Hepatocyte (in vitro differentiated cells): ENCODE results near the gene PF4V1. TPM values are rescaled to one million over a fixed set of nuclear protein-coding genes. Genes with fewer than 3 reads are reported as not detected.

ENCODE experiments used
- DNase-seq: peaks from one replicate; pipeline ENCODE4 v3.0.0-alpha.2; 2016; ENCODE audit warnings: low spot score
- H2AFZ ChIP-seq: fragments of 200-600 bp; sonication (generic); 2 replicates; pipeline ENCODE4 v1.6.0; 2016; ENCODE audit warnings: antibody characterized with exemption, mild to moderate bottlenecking
- H3K27ac ChIP-seq: fragments of 200-600 bp; sonication (generic); 2 replicates; pipeline ENCODE4 v1.5.1; 2016; ENCODE audit warnings: mild to moderate bottlenecking
- H3K27me3 ChIP-seq: fragments of 200-600 bp; sonication (generic); 2 replicates; pipeline ENCODE4 v1.6.1; 2016
- H3K36me3 ChIP-seq: fragments of 200-600 bp; sonication (generic); replicated peaks from 2 replicates; pipeline ENCODE4 v1.5.1; 2016; ENCODE audit warnings: low read depth; ENCODE audit not compliant: insufficient read depth
- H3K4me1 ChIP-seq: fragments of 200-600 bp; sonication (generic); 2 replicates; pipeline ENCODE4 v1.5.1; 2016; ENCODE audit warnings: mild to moderate bottlenecking, moderate library complexity; ENCODE audit not compliant: insufficient read depth
- H3K4me2 ChIP-seq: fragments of 200-600 bp; sonication (generic); 2 replicates; pipeline ENCODE4 v1.6.0; 2016
- H3K4me3 ChIP-seq: fragments of 200-600 bp; sonication (generic); 2 replicates; pipeline ENCODE4 v1.5.1; 2016; ENCODE audit warnings: mild to moderate bottlenecking
- H3K79me2 ChIP-seq: fragments of 200-600 bp; sonication (generic); 2 replicates; pipeline ENCODE4 v1.6.0; 2017; ENCODE audit warnings: mild to moderate bottlenecking
- H3K9me2 ChIP-seq: fragments of 200-600 bp; sonication (generic); replicated peaks from 2 replicates; pipeline ENCODE4 v1.6.0; 2017; ENCODE audit warnings: mild to moderate bottlenecking; ENCODE audit not compliant: insufficient read depth
- H3K9me3 ChIP-seq: fragments of 200-600 bp; sonication (generic); 2 replicates; pipeline ENCODE4 v1.5.1; 2016; ENCODE audit warnings: low read depth, mild to moderate bottlenecking
- H4K20me1 ChIP-seq: fragments of 200-600 bp; sonication (generic); 2 replicates; pipeline ENCODE4 v1.6.0; 2016; ENCODE audit warnings: mild to moderate bottlenecking; ENCODE audit not compliant: insufficient read depth, poor library complexity, severe bottlenecking
- CTCF ChIP-seq: fragments of 200-600 bp; sonication (generic); IDR thresholded peaks from 2 replicates; pipeline ENCODE4 v1.5.1; 2016; ENCODE audit warnings: antibody characterized with exemption, mild to moderate bottlenecking; ENCODE audit not compliant: poor library complexity
- EZH2 ChIP-seq: fragments of 200-600 bp; sonication (generic); IDR thresholded peaks from 2 replicates; pipeline ENCODE4 v1.6.1; 2016; ENCODE audit warnings: antibody characterized with exemption, mild to moderate bottlenecking, borderline replicate concordance
- EZH2phosphoT487 ChIP-seq: fragments of 200-600 bp; sonication (generic); IDR thresholded peaks from one replicate; pipeline ENCODE4 v1.6.1; 2018; ENCODE audit warnings: antibody characterized with exemption, mild to moderate bottlenecking, low read depth, moderate library complexity; ENCODE audit not compliant: unreplicated experiment, severe bottlenecking
- whole genome bisulfite sequencing: methylation state at CpG from one replicate; pipeline ENCODE4 v1.1.6; 2016; ENCODE audit warnings: low lambda C conversion rate; ENCODE audit errors: missing lambda C conversion rate; 5-methylcytosine and 5-hydroxymethylcytosine counted together
- polyA plus RNA-seq: library from polyadenylated mRNA; unstranded; fragments of >200 nt; fragmentation: Nextera tagmentation; extraction: Ambion mirVana; gene quantifications from 2 replicates; pipeline ENCODE4 v1.2.1, GENCODE V29; 2016
- total RNA-seq: library from RNA; depleted of rRNA; stranded (reverse); fragments of >200 nt; gene quantifications from 2 replicates; pipeline ENCODE4 v1.2.3, GENCODE V29; 2014

PF4V1 gene
- total and polyA plus RNA-seq, 2 experiments from 2014 or later, result not detected

GRCh38 chr4:73843369-73843768, 9.7 kb upstream of the PF4V1 start:
- Histone ChIP-seq H2AFZ (no peak overlapping the region), H3K27me3 (peaks cover 22% of the 10 kb centered on the region), H4K20me1 (no peaks in the 10 kb centered on the region), H3K79me2 (no peaks in the 10 kb centered on the region), H3K9me3 (no peaks in the 10 kb centered on the region), H3K36me3 (no peaks in the 10 kb centered on the region), H3K4me1 (no peaks in the 10 kb centered on the region), H3K4me2 (no peak overlapping the region), H3K9me2 (no peaks in the 10 kb centered on the region), H3K4me3 (no peak overlapping the region), H3K27ac (no peak overlapping the region)
- no peak for TF ChIP-seq EZH2phosphoT487
- TF ChIP-seq EZH2, result no peak
- no peak for TF ChIP-seq CTCF
- DNase-seq, result no peak

- Histone ChIP-seq H3K79me2 (no peaks in the 10 kb centered on the region), H3K27ac (no peak overlapping the region), H3K9me2 (no peaks in the 10 kb centered on the region), H4K20me1 (no peaks in the 10 kb centered on the region), H3K36me3 (no peaks in the 10 kb centered on the region), H2AFZ (no peak overlapping the region), H3K4me2 (no peak overlapping the region), H3K9me3 (no peaks in the 10 kb centered on the region), H3K4me3 (no peak overlapping the region), H3K27me3 (peaks cover 12% of the 10 kb centered on the region), H3K4me1 (no peaks in the 10 kb centered on the region)
- DNase-seq, result no peak
- 62% methylated on average over 3 of the region's 3 CpGs for WGBS
- TF ChIP-seq EZH2phosphoT487, result no peak
- no peak for TF ChIP-seq CTCF
- TF ChIP-seq EZH2, result no peak
Measured at GRCh38 chr4:73844345-73844744, 8.8 kb upstream of the PF4V1 start.

GRCh38 chr4:73844806-73845205, 8.3 kb upstream of the PF4V1 start:
- Histone ChIP-seq H3K9me2 (no peaks in the 10 kb centered on the region), H4K20me1 (no peaks in the 10 kb centered on the region), H3K27me3 (peaks cover 9% of the 10 kb centered on the region), H2AFZ (no peak overlapping the region), H3K4me2 (no peak overlapping the region), H3K79me2 (no peaks in the 10 kb centered on the region), H3K4me1 (no peaks in the 10 kb centered on the region), H3K4me3 (no peak overlapping the region), H3K36me3 (no peaks in the 10 kb centered on the region), H3K9me3 (no peaks in the 10 kb centered on the region), H3K27ac (no peak overlapping the region)
- DNase-seq, result no peak
- WGBS, result 43% methylated on average over 2 of the region's 2 CpGs
- TF ChIP-seq CTCF (no peak), EZH2 (no peak), EZH2phosphoT487 (no peak)
